Gastrocnemius medialis (tissue), 4 donors: ENCODE measurements around the gene CD34. TPM values are rescaled to one million over a fixed set of nuclear protein-coding genes. Genes with fewer than 3 reads are reported as not detected.
A peak's percentile ranks its signal among the peaks of the same experiment; 100 is the strongest.

Source experiments
- ATAC-seq, 2 donors: fragments of 150-250 bp; one replicate each; pipeline ENCODE4 v1.9.1; 2016
- DNase-seq, 2 donors: peaks; one replicate each; pipeline ENCODE4 v3.0.0-alpha.2; 2019
- H3K27ac ChIP-seq, 4 donors: fragments of 200-600 bp; sonication (generic); 1 replicate in 1 of 4; 2 replicates in 3 of 4; pipeline ENCODE4 v1.5.1; 2016 to 2018; ENCODE audit warnings: mild to moderate bottlenecking in 2 of 4, moderate library complexity in 1 of 4
- H3K27me3 ChIP-seq, 3 donors: fragments of 200-600 bp; sonication (generic) in 2 of 3; 1 replicate in 1 of 3; 2 replicates in 2 of 3; pipeline versions ENCODE4 v1.5.1 to v1.6.0; 2016 to 2019; ENCODE audit warnings: mild to moderate bottlenecking in 1 of 3, moderate library complexity in 1 of 3
- H3K36me3 ChIP-seq, 2 donors: fragments of 200-600 bp; sonication (generic) in 1 of 2; one replicate each; pipeline ENCODE4 v1.5.1; 2017 to 2018
- H3K4me1 ChIP-seq, 2 donors: fragments of 200-600 bp; sonication (generic) in 1 of 2; one replicate each; pipeline ENCODE4 v1.5.1; 2016 to 2017; ENCODE audit warnings: mild to moderate bottlenecking in 2 of 2
- H3K4me3 ChIP-seq, 4 donors: fragments of 200-600 bp; sonication (generic) in 3 of 4; 1 replicate in 1 of 4; 2 replicates in 3 of 4; pipeline ENCODE4 v1.5.1; 2016 to 2019; ENCODE audit warnings: mild to moderate bottlenecking in 2 of 4
- H3K9me3 ChIP-seq, 3 donors: fragments of 200-600 bp; sonication (generic) in 2 of 3; 1 replicate in 1 of 3; 2 replicates in 2 of 3; pipeline ENCODE4 v1.5.1; 2016 to 2019
- CTCF ChIP-seq, 5 experiments: fragments of 450-650 bp in 3 of 5; fragments of 200-600 bp in 2 of 5; sonication (generic) in 2 of 5; IDR thresholded peaks in 4 of 5; conservative IDR thresholded peaks in 1 of 5; 1 replicate in 4 of 5; 2 replicates in 1 of 5; pipeline ENCODE4 v1.5.1; 2016 to 2019; ENCODE audit warnings: antibody characterized with exemption in 5 of 5, mild to moderate bottlenecking in 3 of 5, moderate library complexity in 3 of 5
- POLR2A ChIP-seq, 2 donors: fragments of 450-650 bp; IDR thresholded peaks; one replicate each; pipeline ENCODE4 v1.6.1; 2017; ENCODE audit warnings: antibody characterized with exemption in 2 of 2, mild to moderate bottlenecking in 2 of 2, moderate library complexity in 2 of 2
- in situ Hi-C, 4 donors: fragments of 200-750 bp; cut with MboI; loops; one replicate each; pipeline versions ENCODE4 v1.15.0 to v1.8.0; 2017; ENCODE audit warnings: low sequenced_read_pairs in 4 of 4
- intact Hi-C: fragments of 100-400 bp; cut with DNase I; formaldehyde crosslinking; loops from one replicate; pipeline ENCODE4 v1.15.1; 2023; ENCODE audit warnings: low total_unique reads
- total RNA-seq, 4 donors: library from RNA; depleted of rRNA; stranded (reverse); fragments of >200 nt; gene quantifications; one replicate each; pipeline versions ENCODE4 v1.1.0 to v1.2.3, GENCODE V29; 2016

Gene CD34
- total RNA-seq, 4 donors from 2014 or later: 13.6 to 31.7 (median 20.7) TPM

- peaks cover 9 to 38% of the 10 kb centered on the region in 2 donors for H3K4me1 ChIP-seq
- peak; percentile 26 to 39 for ATAC-seq
- H3K27ac ChIP-seq: peak overlapping the region in 2 of 4 donors; percentile 2 to 13
- TF ChIP-seq CTCF (IDR thresholded peaks at IDR 0.05 in 4 of 5, conservative IDR thresholded peaks at IDR 0.05 in 1 of 5) (no peak), POLR2A (IDR thresholded peaks at IDR 0.05) (no peak)
- intact Hi-C loops: no loop called here
- no peaks in the 10 kb centered on the region for H3K9me3 ChIP-seq
- peaks cover 0 to 3% (median 2%) of the 10 kb centered on the region in 3 donors for H3K27me3 ChIP-seq
- in situ Hi-C loops: no loop called here
- no peaks in the 10 kb centered on the region for H3K36me3 ChIP-seq
- DNase-seq: no peak
- no peak overlapping the region for H3K4me3 ChIP-seq
These were observed 6.2 kb upstream of the CD34 start for GRCh38 chr1:207917080-207917479.

GRCh38 chr1:207913951-207914350 is 3.0 kb upstream of the CD34 start:
- H3K9me3 ChIP-seq: no peaks in the 10 kb centered on the region
- H3K4me1 ChIP-seq: peaks cover 3 to 10% of the 10 kb centered on the region in 2 donors
- in situ Hi-C loops: no loop called here
- peaks cover 0 to 20% (median 11%) of the 10 kb centered on the region in 3 donors for H3K27me3 ChIP-seq
- H3K4me3 ChIP-seq: no peak overlapping the region
- TF ChIP-seq CTCF (IDR thresholded peaks at IDR 0.05 in 4 of 5, conservative IDR thresholded peaks at IDR 0.05 in 1 of 5): no peak
- TF ChIP-seq POLR2A (IDR thresholded peaks at IDR 0.05): no peak
- intact Hi-C loops: no loop called here
- peak overlapping the region in 1 of 4 donors; percentile 10 for H3K27ac ChIP-seq
- DNase-seq: no peak
- no peaks in the 10 kb centered on the region for H3K36me3 ChIP-seq
- peak in 1 of 2 donors; percentile 54 for ATAC-seq

GRCh38 chr1:207911856-207912760 is 1.2 kb upstream of the CD34 start:
- H3K27me3 ChIP-seq: peaks cover 0 to 20% (median 11%) of the 10 kb centered on the region in 3 donors
- DNase-seq (no peak), ATAC-seq (no peak)
- no peaks in the 10 kb centered on the region for H3K9me3 ChIP-seq
- in situ Hi-C loops: no loop called here
- TF ChIP-seq CTCF (IDR thresholded peaks at IDR 0.05 in 4 of 5, conservative IDR thresholded peaks at IDR 0.05 in 1 of 5): no peak
- TF ChIP-seq POLR2A (IDR thresholded peaks at IDR 0.05): no peak
- peak overlapping the region in 2 of 4 donors; percentile 55 to 62 for H3K4me3 ChIP-seq
- H3K36me3 ChIP-seq: no peaks in the 10 kb centered on the region
- intact Hi-C loops: no loop called here
- peak overlapping the region; percentile 70 to 79 (median 74) for H3K27ac ChIP-seq
- H3K4me1 ChIP-seq: peaks cover 0 to 3% of the 10 kb centered on the region in 2 donors

GRCh38 chr1:207909687-207910086 is 1.2 kb downstream of the CD34 start:
- peak overlapping the region; percentile 70 to 79 (median 74) for H3K27ac ChIP-seq
- H3K9me3 ChIP-seq: no peaks in the 10 kb centered on the region

More at GRCh38 chr1:207909687-207910086, 1.2 kb downstream of the CD34 start:
- Histone ChIP-seq H3K27me3 (peaks cover 0 to 20% (median 11%) of the 10 kb centered on the region in 3 donors), H3K4me1 (peaks cover 0 to 3% of the 10 kb centered on the region in 2 donors), H3K4me3 (peak overlapping the region; percentile 55 to 62 (median 59)), H3K36me3 (no peaks in the 10 kb centered on the region)
- DNase-seq (no peak), ATAC-seq (no peak)
- TF ChIP-seq POLR2A (IDR thresholded peaks at IDR 0.05): no peak
- TF ChIP-seq CTCF (IDR thresholded peaks at IDR 0.05 in 4 of 5, conservative IDR thresholded peaks at IDR 0.05 in 1 of 5): no peak
- intact Hi-C loops: no loop called here
- in situ Hi-C loops: loop anchor here in 2 of 4 donors (10.0 kb wide), 1 partner anchor 45 kb away; no protein-coding TSS in a partner anchor
